HepG2 (cell line): ENCODE results near the gene TPX2.

ENCODE experiments used
- CEBPB ChIP-seq: IDR thresholded peaks from 2 replicates; pipeline ENCODE4 v1.6.1; 2011; ENCODE audit warnings: low read depth, low read length, improper control_type of control experiment, borderline replicate concordance
- CREB1 ChIP-seq, 2 experiments: fragments of 450-650 bp in 1 of 2; IDR thresholded peaks; 2 replicates each; pipeline ENCODE4 v1.6.1; 2016 to 2017; ENCODE audit warnings: control low read depth in 1 of 2, mild to moderate bottlenecking in 1 of 2, missing compliant biosample characterization in 1 of 2, missing genetic modification characterization in 1 of 2
- CTCF ChIP-seq: sonication (generic); formaldehyde crosslinking; IDR thresholded peaks from 2 replicates; pipeline ENCODE4 v1.5.0; 2020; ENCODE audit warnings: mild to moderate bottlenecking, missing genetic modification reagents, moderate library complexity
- ERF ChIP-seq: IDR thresholded peaks from 2 replicates; pipeline ENCODE4 v1.6.1; 2018; ENCODE audit warnings: missing biosample characterization, missing genetic modification reagents
- ETS1 ChIP-seq: sonication (generic); formaldehyde crosslinking; IDR thresholded peaks from 2 replicates; pipeline ENCODE4 v1.4.0; 2020; ENCODE audit warnings: missing genetic modification reagents
- HOXA7 ChIP-seq: sonication (generic); formaldehyde crosslinking; IDR thresholded peaks from 2 replicates; pipeline ENCODE4 v1.8.1; 2022; ENCODE audit warnings: mild to moderate bottlenecking, missing genetic modification reagents, moderate library complexity
- SP1 ChIP-seq, 2 experiments: fragments of 450-650 bp in 1 of 2; sonication (generic) in 1 of 2; formaldehyde crosslinking in 1 of 2; IDR thresholded peaks; 2 replicates each; pipeline versions ENCODE4 v1.4.0 to v1.6.1; 2016 to 2020; ENCODE audit warnings: missing genetic modification reagents in 1 of 2

GRCh38 chr20:31808481-31808880 is 69.4 kb downstream of the TPX2 start:
- TF ChIP-seq CREB1 (IDR thresholded peaks at IDR 0.05), result no peak
- TF ChIP-seq CREB1 (CRISPR knock-in tag; IDR thresholded peaks at IDR 0.05), result no peak
- TF ChIP-seq HOXA7 (CRISPR knock-in tag), result no peak
- TF ChIP-seq SP1 (IDR thresholded peaks at IDR 0.05), result no peak
- no peak for TF ChIP-seq SP1 (CRISPR knock-in tag; IDR thresholded peaks at IDR 0.05)
- no peak for TF ChIP-seq CTCF (CRISPR knock-in tag)
- TF ChIP-seq ERF (CRISPR knock-in tag), result no peak
- TF ChIP-seq CEBPB, result no peak
- no peak for TF ChIP-seq ETS1 (CRISPR knock-in tag)
